ENCODE results near the gene NDUFAF8.

The NDUFAF8 gene

DNA sequence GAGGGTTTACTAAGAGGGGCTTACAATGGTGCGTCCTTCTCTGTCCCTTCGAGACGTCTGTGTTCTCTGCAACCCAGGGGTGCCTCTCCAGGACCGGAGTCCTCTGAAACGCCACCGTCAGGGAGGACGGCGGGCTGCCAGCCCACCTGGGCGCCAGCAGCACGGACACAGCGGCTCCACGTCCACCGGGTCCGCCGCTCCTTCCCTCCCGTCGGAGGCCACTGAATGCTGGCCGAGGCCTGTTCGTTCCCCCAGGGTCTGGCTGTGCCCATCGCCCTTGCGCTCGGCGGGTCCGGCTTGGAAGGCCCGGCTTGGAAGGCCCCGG lies 666 bp upstream of the NDUFAF8 start:
- DNase-seq (ENCODE audit: low read depth), result no peak

DNA sequence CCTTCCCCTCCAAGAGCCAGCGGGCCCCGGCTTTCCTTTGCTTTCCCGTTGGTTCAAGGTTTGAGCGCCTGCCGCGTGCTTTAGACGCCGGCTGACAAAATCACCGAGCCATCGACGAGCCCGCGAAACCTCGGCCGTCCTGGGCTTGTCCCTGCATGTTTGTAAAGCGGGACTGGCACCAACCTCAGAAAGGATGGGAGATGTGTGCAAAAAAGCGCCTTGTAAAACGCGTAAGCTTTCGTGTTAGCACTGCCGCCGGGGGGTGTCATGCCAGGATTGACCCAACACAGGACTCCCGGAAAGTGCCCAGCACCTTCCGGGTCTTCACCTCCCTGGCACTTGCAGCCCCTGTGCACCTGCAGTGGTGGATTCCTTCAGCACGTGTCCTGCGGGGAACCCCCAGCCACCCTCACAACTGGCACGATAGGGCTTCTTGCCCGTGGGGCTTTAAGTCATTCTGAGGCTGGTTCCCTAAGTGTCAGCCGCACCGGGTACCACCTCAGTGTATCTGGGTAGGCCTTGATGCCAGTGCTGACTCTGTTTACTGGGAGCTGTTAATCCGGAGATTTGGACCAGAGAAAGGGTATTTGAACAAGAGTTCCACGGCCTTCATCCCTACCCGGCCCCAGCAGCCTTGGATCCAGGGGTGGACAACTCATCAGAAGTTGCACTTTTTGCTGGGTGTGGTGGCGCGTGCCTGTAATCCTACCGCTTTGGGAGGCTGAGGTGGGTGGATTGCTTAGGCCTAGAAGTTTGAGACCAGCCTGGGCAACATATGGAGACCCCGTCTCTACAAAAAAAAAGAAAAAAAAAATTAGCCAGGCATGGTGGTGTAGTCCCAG lies 817 bp downstream of the NDUFAF8 start:
- DNase-seq (ENCODE audit: low read depth), result no peak

DNA sequence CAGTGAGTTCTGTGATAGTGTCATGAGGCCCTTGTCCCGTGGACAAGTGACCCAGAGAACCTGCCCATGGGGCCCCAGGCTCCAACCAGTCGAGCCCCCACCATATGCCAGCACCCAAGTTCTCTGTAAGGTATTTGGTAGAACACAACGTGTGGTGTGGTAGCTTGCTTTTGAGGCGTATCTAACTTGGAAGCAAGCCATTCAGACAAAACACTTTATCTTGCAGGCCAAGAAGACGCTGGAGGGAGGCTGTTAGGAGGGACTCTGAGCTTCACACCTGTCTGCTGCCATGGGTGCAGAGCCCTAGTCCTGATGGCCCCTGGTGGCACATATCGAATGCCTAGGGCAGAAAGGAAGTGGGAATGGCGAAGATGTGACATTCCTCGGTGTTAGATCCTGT lies 1.6 kb downstream of the NDUFAF8 start:
- no peak for DNase-seq (ENCODE audit: low read depth)

DNA sequence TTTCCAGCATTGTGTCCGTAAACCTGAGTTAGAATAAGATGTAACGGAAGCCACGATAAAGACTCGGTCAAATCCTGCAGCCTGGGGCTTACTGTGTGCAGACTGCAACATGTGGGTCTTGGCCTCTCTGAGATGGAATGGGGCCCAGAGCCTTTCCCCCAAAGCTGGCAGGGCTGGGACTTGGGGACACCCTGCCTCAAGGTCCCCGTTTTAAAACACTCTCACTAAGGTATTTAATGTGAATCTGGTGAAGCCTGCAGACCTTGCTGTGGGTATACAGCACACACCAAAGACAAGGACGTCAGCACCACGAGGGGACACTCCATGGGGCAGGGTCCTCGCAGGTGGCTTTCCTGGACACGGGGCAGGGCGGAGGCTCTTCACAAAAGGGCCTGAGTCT lies 2.1 kb downstream of the NDUFAF8 start:
- DNase-seq (ENCODE audit: low read depth), result no peak

DNA sequence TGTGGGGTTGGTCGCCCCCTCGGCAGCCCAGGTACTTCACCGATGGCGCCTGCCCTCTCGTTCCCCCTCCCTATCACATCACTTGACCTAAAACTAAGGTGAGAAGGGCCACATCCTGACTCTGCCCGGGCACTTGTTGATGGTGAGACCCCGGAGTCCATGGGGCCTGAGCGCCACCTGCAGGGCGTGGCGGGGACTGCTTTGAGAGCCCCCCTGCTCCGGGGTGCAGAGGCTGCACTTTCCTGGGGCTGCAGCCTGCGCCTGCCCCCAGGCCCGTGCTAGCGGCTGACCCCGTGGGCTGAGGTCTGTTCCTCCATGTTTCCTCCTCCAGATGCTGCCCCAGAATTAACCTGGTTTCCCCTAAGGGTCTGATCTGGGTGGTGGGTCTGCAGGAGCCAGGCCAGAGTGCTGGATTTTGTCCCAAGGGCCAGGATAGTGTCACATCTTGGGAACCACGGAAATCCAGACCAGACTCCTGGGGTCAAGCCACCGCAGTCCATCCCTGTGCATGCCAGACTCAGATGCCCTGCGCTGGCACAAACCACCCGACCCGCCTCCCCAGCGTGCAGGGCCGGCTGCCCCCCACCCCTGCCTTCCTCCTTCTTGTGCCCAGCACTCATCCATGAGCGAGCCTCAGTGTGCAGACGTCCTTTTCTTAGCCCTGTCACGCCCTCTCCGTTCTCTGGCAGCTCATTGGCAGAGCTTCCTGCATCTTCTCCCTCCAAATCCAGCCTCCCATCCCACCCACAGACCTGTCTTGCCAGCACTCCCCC lies 2.7 kb downstream of the NDUFAF8 start:
- no peak for DNase-seq (ENCODE audit: low read depth)

DNA sequence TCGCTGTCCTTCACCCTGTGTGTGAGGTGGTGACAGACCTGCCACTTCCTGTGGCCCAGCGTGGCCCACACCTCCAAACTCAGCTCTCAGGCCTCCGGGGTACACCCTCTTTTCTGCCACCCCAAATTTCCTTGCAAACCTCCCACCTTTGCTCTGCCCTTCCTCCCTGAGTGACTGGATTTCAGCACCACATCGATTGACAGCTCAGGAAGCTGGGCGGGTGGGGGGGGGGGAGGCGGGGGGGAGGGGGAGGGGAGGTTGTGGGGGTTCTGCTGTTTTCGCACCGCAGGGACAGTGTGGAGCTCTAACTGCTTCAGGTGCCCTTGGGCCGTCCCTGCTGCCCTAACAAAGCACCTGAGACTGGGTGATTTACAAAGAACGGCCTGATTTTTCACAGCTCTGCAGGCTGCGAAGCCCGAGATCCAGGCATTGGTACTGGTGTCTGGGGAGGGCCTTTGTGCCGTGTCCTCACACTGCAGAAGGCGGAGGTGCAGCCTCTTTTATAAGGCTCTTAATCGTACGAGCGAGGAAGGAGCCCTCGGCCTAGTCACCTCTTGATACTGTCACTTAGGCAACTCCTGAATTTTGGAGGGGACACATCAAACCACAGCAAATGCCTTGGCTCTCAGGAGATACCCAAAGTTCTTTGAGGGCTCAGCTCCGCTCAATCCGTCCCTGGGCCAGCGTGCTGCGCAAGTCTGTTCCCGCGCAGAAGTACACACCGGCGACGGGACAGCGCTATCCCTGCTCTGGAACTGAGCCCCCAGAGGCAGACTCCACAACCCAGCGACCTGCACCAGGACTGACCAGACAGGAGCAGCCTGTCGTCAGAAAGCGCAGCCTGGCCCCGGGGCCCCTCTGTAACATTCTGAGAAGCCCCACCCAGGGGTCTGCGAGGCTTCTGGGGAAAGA lies 3.6 kb downstream of the NDUFAF8 start:
- no peak for DNase-seq (ENCODE audit: low read depth)

- DNase-seq (ENCODE audit: low read depth), result no peak
Observed at GRCh38 chr17:81243333-81243664, 4.2 kb downstream of the NDUFAF8 start.

GRCh38 chr17:81244358-81245023 lies 5.4 kb downstream of the NDUFAF8 start:
- DNase-seq (ENCODE audit: low read depth), result no peak

GRCh38 chr17:81245024-81245664 lies 6.0 kb downstream of the NDUFAF8 start:
- no peak for DNase-seq (ENCODE audit: low read depth)

- DNase-seq (ENCODE audit: low read depth), result no peak
Observed at GRCh38 chr17:81245665-81246342, 6.7 kb downstream of the NDUFAF8 start.

DNA sequence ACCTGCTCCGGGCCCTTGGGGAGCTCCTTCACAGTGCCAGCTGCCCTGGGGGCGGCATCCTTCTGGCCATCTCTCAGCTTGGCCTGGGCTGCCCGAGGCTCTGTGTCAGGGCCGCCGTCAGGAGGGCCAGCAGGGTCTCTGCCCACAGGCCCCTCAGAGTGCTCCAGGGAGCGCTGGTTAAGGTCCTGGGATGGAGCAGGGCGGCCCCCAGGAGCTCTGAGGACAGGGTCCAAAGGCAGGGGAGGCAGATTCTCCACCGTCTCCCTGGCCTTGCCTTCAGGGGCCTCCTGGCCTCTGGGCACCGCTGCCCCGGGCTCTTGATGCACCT lies 7.2 kb downstream of the NDUFAF8 start:
- DNase-seq (ENCODE audit: low read depth), result no peak

DNA sequence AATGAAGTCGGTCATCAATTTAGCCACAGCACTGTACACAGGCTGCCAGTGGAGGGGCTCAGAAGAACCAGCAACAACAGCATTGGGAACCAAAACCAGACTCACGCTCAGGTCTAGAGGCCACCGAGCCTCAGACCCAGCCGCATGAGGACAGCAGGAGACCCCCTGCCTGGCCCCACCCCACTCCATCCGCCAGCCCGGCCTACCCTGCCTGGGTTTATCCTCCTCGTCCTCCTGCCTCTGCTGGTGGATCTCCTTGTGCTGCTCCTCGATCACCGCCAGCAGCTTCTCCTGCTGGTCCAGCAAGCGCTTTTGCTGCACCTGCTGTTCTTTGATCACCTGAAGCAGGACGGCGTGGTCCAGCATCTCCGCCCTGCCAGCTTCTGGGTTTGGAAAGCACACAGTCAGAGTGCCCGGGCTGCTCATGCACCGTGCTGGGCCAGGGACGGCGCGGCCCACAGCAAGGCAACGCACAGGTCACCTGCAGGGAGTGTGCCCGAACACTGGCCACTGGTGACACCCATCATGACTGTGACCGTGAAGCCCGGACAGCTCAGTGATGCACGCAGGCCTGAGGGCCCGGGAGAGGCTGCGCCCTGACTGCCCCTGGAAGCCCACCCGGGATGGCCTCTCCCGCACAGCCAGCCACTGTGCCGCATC lies 7.7 kb downstream of the NDUFAF8 start:
- DNase-seq (ENCODE audit: low read depth), result no peak

DNA sequence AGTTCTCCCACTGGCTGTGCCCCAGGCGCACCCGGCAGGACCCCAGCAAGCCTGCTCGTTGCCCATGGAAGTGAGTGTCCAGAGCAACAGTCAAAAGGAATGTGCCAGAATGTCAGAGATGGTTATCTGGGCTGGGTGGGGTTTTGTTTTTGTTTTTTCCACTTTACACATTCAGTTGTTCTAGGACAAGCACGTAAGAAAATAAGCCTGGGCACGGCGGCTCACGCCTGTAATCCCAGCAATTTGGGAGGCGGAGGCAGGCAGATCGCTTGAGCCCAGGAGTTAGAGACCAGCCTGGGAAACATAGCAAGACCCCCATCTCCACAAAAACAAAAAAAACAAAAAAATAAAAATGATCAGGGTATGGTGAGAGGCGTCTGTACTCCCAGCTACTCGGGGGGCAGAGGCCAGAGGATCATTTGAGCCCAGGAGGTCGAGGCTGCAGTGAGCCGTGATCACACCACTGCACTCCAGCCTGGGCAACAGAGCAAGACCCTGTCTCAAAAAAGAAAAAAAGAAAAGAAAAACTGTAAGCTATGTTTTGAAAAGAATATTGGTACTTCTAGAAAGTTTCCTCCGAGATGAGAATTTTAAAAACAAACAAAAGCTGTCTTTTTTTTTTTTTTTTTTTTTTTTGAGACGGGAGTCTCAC lies 8.3 kb downstream of the NDUFAF8 start:
- DNase-seq (ENCODE audit: low read depth), result no peak

DNA sequence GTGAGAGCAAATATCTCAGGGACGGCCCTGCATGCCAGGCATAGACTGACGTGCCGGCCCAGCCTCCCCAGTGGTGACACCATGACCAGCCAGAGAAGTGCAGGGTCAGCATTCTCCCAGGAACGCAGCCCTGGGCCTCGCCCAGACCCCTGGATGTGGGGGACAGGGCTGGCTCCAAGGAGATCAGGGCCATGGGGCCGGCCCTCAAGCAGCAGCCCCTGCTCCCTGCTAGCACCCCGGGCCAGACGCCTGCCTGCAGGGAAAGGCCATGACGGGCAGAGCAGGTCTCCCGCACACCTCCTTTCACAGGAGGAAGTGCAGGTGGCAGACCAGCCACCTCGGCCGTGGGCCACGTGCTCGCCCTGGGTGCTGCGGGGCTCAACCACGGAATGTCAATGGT lies 9.5 kb downstream of the NDUFAF8 start:
- no peak for DNase-seq (ENCODE audit: low read depth)

DNA sequence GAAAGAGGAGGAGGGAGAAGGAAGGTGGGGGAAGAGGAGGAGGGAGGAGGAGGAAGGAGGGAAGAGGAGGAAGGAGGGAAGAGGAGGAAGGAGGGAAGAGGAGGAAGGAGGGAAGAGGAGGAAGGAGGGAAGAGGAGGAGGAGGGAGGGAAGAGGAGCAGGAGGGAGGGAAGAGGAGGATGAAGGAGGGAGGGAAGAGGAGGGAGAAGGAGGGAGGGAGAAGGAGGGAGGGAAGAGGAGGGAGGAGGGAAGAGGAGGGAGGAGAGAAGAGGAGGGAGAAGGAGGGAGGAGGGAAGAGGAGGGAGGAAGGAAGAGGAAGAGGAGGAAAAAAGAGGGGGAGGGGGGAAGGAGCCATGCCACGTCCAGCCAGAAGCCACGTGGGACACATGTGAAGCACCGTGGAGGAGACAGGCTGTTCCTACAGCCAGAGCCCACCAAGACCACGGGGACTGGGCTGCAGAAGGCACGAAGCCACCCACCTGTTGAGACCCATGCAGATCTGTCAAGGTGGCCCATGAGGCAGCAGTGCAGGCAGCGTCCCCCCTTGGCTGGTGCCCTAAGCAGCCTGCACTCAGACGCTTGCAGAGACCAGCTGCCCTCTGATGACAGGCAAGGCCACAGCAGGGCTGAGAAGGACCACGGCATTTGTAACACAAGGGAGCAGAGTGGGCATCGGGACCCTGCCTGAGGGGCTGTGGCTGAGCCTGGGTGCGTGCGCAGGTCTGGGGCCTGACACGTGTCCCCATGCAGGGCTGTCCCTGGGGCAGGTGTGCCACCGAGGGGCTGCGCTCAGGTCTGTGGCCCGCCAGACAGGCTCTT lies 10.3 kb downstream of the NDUFAF8 start:
- DNase-seq (ENCODE audit: low read depth), result no peak

- no peak for DNase-seq (ENCODE audit: low read depth)
Observed at GRCh38 chr17:81250286-81251093, 11.4 kb downstream of the NDUFAF8 start.

GRCh38 chr17:81251094-81251708 lies 12.1 kb downstream of the NDUFAF8 start:
- DNase-seq (ENCODE audit: low read depth), result no peak

Measured in HS-27A (cell line).